ENCODE measurements around the gene KCNMB2.
A peak's percentile ranks its signal among the peaks of the same experiment; 100 is the strongest.
"Not testable (repeated sequence)": the region's sequence is repeated elsewhere in the genome, so short reads cannot be mapped to it uniquely, and the experiment has no call there.

Gene KCNMB2

GRCh38 chr3:178706411-178706810 is 170.2 kb downstream of the KCNMB2 start:
- peak; percentile 9 for DNase-seq

GRCh38 chr3:178707311-178708031 is 171.2 kb downstream of the KCNMB2 start:
- DNase-seq: peak; percentile 19

- no peak for DNase-seq
Measured at GRCh38 chr3:178709051-178709450, 172.8 kb downstream of the KCNMB2 start.

GRCh38 chr3:178711753-178712152 is 175.5 kb downstream of the KCNMB2 start:
- DNase-seq: no peak

GRCh38 chr3:178712247-178712646 is 176.0 kb downstream of the KCNMB2 start:
- no peak for DNase-seq

GRCh38 chr3:178714925-178715832 is 178.9 kb downstream of the KCNMB2 start:
- DNase-seq: peak; percentile 31

GRCh38 chr3:178718995-178719635 is 182.9 kb downstream of the KCNMB2 start:
- DNase-seq: peak; percentile 79

- no peak for DNase-seq
Measured at GRCh38 chr3:178732824-178733223, 196.6 kb downstream of the KCNMB2 start.

GRCh38 chr3:178735032-178735674 is 198.9 kb downstream of the KCNMB2 start:
- DNase-seq: no peak

GRCh38 chr3:178736300-178736699 is 200.1 kb downstream of the KCNMB2 start:
- DNase-seq: no peak

GRCh38 chr3:178739720-178740119 is 203.5 kb downstream of the KCNMB2 start:
- DNase-seq: no peak

GRCh38 chr3:178741020-178741419 is 204.8 kb downstream of the KCNMB2 start:
- DNase-seq: no peak

GRCh38 chr3:178743297-178743696 is 207.1 kb downstream of the KCNMB2 start:
- no peak for DNase-seq

- not testable (repeated sequence) for DNase-seq
Measured at GRCh38 chr3:178745861-178746655, 209.8 kb downstream of the KCNMB2 start.

GRCh38 chr3:178748874-178749273 is 212.6 kb downstream of the KCNMB2 start:
- no peak for DNase-seq

GRCh38 chr3:178749471-178749870 is 213.2 kb downstream of the KCNMB2 start:
- DNase-seq: no peak

- DNase-seq: peak; percentile 62
Measured at GRCh38 chr3:178750639-178751300, 214.5 kb downstream of the KCNMB2 start.

- DNase-seq: no peak
Measured at GRCh38 chr3:178752843-178753242, 216.6 kb downstream of the KCNMB2 start.

- DNase-seq: no peak
Measured at GRCh38 chr3:178754852-178755510, 218.7 kb downstream of the KCNMB2 start.

- no peak for DNase-seq
Measured at GRCh38 chr3:178761024-178761423, 224.8 kb downstream of the KCNMB2 start.

- DNase-seq: no peak
Measured at GRCh38 chr3:178761461-178761860, 225.2 kb downstream of the KCNMB2 start.
